IMR-90 (cell line): ENCODE data around the gene BAZ2B. TPM values are rescaled to one million over a fixed set of nuclear protein-coding genes. Genes with fewer than 3 reads are reported as not detected.

Experiments
- ATAC-seq: fragments of 200-7000 bp; cut with Tn5 transposase; 2 replicates; pipeline ENCODE4 v1.9.1; 2020; ENCODE audit warnings: low read depth, mild to moderate bottlenecking, moderate library complexity
- BruUV-seq: library from RNA; stranded (reverse); fragments of 400-500 nt; replicated peaks from 2 replicates; lab custom pipeline; 2021; lab: Mats Ljungman, UMichigan
- CTCF ChIA-PET: fragments of 300-600 bp; formaldehyde crosslinking; extraction: SDS; loops from one replicate; lab custom pipeline; 2021; ENCODE audit warnings: antibody characterized with exemption; lab: Yijun Ruan, JAX
- POLR2A ChIA-PET: fragments of 300-600 bp; sonication (Branson Sonifier 250); formaldehyde crosslinking; loops from one replicate; lab custom pipeline; 2022; ENCODE audit warnings: antibody characterized with exemption; ENCODE audit not compliant: unreplicated experiment; lab: Charles Lee
- DNase-seq: peaks from one replicate; pipeline ENCODE4 v3.0.0; 2013
- H2AFZ ChIP-seq: replicated peaks from 2 replicates; pipeline ENCODE3; 2013; ENCODE audit warnings: low read length, mild to moderate bottlenecking; ENCODE audit not compliant: poor library complexity
- H2AK5ac ChIP-seq: 2 replicates; pipeline ENCODE4 v1.6.1; 2013; ENCODE audit warnings: low read depth, low read length, inconsistent platforms
- H2AK9ac ChIP-seq: replicated peaks from 2 replicates; pipeline ENCODE3; 2013; ENCODE audit warnings: mild to moderate bottlenecking, low read depth, low read length, moderate library complexity; ENCODE audit not compliant: poor library complexity
- H2BK120ac ChIP-seq: 2 replicates; pipeline ENCODE4 v1.6.1; 2013; ENCODE audit warnings: low read depth, low read length, inconsistent platforms
- H2BK15ac ChIP-seq: 3 replicates; pipeline ENCODE4 v1.6.1; 2013; ENCODE audit warnings: low read depth, low read length, inconsistent platforms
- H2BK20ac ChIP-seq: 2 replicates; pipeline ENCODE4 v1.6.1; 2013; ENCODE audit warnings: low read depth, mild to moderate bottlenecking, inconsistent platforms, low read length, moderate library complexity
- H2BK5ac ChIP-seq: 2 replicates; pipeline ENCODE4 v1.6.1; 2013; ENCODE audit warnings: mild to moderate bottlenecking, low read depth, low read length, inconsistent platforms; ENCODE audit not compliant: poor library complexity, severe bottlenecking
- H3K14ac ChIP-seq: replicated peaks from 2 replicates; pipeline ENCODE4 v1.6.1; 2013; ENCODE audit warnings: low read depth, low read length, inconsistent platforms
- H3K18ac ChIP-seq: 2 replicates; pipeline ENCODE4 v1.6.1; 2013; ENCODE audit warnings: low read depth, low read length, control low read depth
- H3K23ac ChIP-seq: 2 replicates; pipeline ENCODE4 v1.6.1; 2013; ENCODE audit warnings: low read depth, low read length, inconsistent platforms
- H3K27ac ChIP-seq: 2 replicates; pipeline ENCODE4 v1.5.1; 2013; ENCODE audit warnings: mild to moderate bottlenecking, control low read depth, low read length; ENCODE audit not compliant: insufficient read depth
- H3K27me3 ChIP-seq: 2 replicates; pipeline ENCODE4 v1.6.1; 2013; ENCODE audit warnings: low read length; ENCODE audit not compliant: control insufficient read depth, insufficient read depth
- H3K36me3 ChIP-seq: 2 replicates; pipeline ENCODE4 v1.6.1; 2013; ENCODE audit warnings: low read length, mixed read lengths; ENCODE audit not compliant: control insufficient read depth, insufficient read depth
- H3K4ac ChIP-seq: 2 replicates; pipeline ENCODE4 v1.6.1; 2013; ENCODE audit warnings: low read depth, low read length, inconsistent platforms
- H3K4me1 ChIP-seq: 2 replicates; pipeline ENCODE4 v1.6.1; 2013; ENCODE audit warnings: low read length, mixed read lengths; ENCODE audit not compliant: control insufficient read depth, insufficient read depth
- H3K4me2 ChIP-seq: 2 replicates; pipeline ENCODE4 v1.6.1; 2013; ENCODE audit warnings: low read depth, mild to moderate bottlenecking, control low read depth, low read length, moderate library complexity
- H3K4me3 ChIP-seq: 2 replicates; pipeline ENCODE4 v1.5.1; 2013; ENCODE audit warnings: low read depth, mild to moderate bottlenecking, control low read depth, low read length, moderate library complexity; ENCODE audit not compliant: insufficient read depth
- H3K56ac ChIP-seq: 2 replicates; pipeline ENCODE4 v1.6.1; 2013; ENCODE audit warnings: low read length, inconsistent platforms; ENCODE audit not compliant: insufficient read depth; ENCODE audit errors: extremely low read depth
- H3K79me1 ChIP-seq, 2 experiments: 2 replicates each; pipeline ENCODE4 v1.6.1; 2013; ENCODE audit warnings: low read length in 2 of 2, inconsistent platforms in 1 of 2, low read depth in 1 of 2
- H3K9ac ChIP-seq: 2 replicates; pipeline ENCODE4 v1.6.1; 2013; ENCODE audit warnings: low read depth, low read length, control low read depth
- H3K9me1 ChIP-seq: 2 replicates; pipeline ENCODE4 v1.6.1; 2013; ENCODE audit warnings: low read length, inconsistent platforms; ENCODE audit not compliant: insufficient read depth
- H3K9me3 ChIP-seq: 2 replicates; pipeline ENCODE4 v1.6.1; 2013; ENCODE audit warnings: low read length; ENCODE audit not compliant: control insufficient read depth, insufficient read depth
- H4K20me1 ChIP-seq: 2 replicates; pipeline ENCODE4 v1.6.1; 2013; ENCODE audit warnings: low read length, inconsistent platforms; ENCODE audit not compliant: insufficient read depth
- H4K5ac ChIP-seq: 2 replicates; pipeline ENCODE4 v1.6.1; 2013; ENCODE audit warnings: mild to moderate bottlenecking, low read depth, low read length, control low read depth
- H4K8ac ChIP-seq, 2 experiments: 2 replicates each; pipeline ENCODE4 v1.6.1; 2013; ENCODE audit warnings: low read depth in 2 of 2, low read length in 2 of 2, control low read depth in 1 of 2, inconsistent platforms in 1 of 2
- H4K91ac ChIP-seq: 2 replicates; pipeline ENCODE4 v1.6.1; 2013; ENCODE audit warnings: low read depth, low read length, inconsistent platforms; ENCODE audit not compliant: insufficient read depth
- BHLHE40 ChIP-seq: fragments of 150-350 bp; IDR thresholded peaks from 2 replicates; pipeline ENCODE4 v1.6.1; 2016; ENCODE audit warnings: mild to moderate bottlenecking, low read depth, low read length
- CEBPB ChIP-seq: IDR thresholded peaks from 2 replicates; pipeline ENCODE4 v1.6.1; 2012; ENCODE audit warnings: low read depth, low read length, improper control_type of control experiment
- CHD1 ChIP-seq: IDR thresholded peaks from 2 replicates; pipeline ENCODE4 v1.6.1; 2012; ENCODE audit warnings: low read depth, low read length, improper control_type of control experiment
- CTCF ChIP-seq: conservative IDR thresholded peaks from 2 replicates; pipeline ENCODE4 v1.5.1; 2012; ENCODE audit warnings: mild to moderate bottlenecking, low read depth, low read length, improper control_type of control experiment
- FOS ChIP-seq: fragments of 150-350 bp; IDR thresholded peaks from 2 replicates; pipeline ENCODE4 v1.6.1; 2016; ENCODE audit warnings: low read depth, low read length
- MAFK ChIP-seq: IDR thresholded peaks from 2 replicates; pipeline ENCODE4 v1.6.1; 2012; ENCODE audit warnings: low read depth, low read length, improper control_type of control experiment
- MAZ ChIP-seq: IDR thresholded peaks from 2 replicates; pipeline ENCODE4 v1.6.1; 2012; ENCODE audit warnings: low read depth, mild to moderate bottlenecking, low read length, improper control_type of control experiment, moderate library complexity, borderline replicate concordance
- MXI1 ChIP-seq: IDR thresholded peaks from 2 replicates; pipeline ENCODE4 v1.6.1; 2012; ENCODE audit warnings: low read depth, mild to moderate bottlenecking, low read length, moderate library complexity, borderline replicate concordance
- NFE2L2 ChIP-seq: fragments of 150-350 bp; IDR thresholded peaks from 2 replicates; pipeline ENCODE4 v1.6.1; 2016; ENCODE audit warnings: low read depth, mild to moderate bottlenecking, low read length
- POLR2A ChIP-seq: IDR thresholded peaks from 2 replicates; pipeline ENCODE4 v1.6.1; 2012; ENCODE audit warnings: mild to moderate bottlenecking, low read depth, low read length
- RAD21 ChIP-seq: IDR thresholded peaks from 2 replicates; pipeline ENCODE4 v1.6.1; 2012; ENCODE audit warnings: low read length, improper control_type of control experiment
- RCOR1 ChIP-seq: IDR thresholded peaks from 2 replicates; pipeline ENCODE4 v1.6.1; 2012; ENCODE audit warnings: mild to moderate bottlenecking, low read length, improper control_type of control experiment; ENCODE audit not compliant: insufficient replicate concordance
- RFX5 ChIP-seq: IDR thresholded peaks from 2 replicates; pipeline ENCODE4 v1.8.0; 2012; ENCODE audit warnings: low read depth, mild to moderate bottlenecking, low read length, moderate library complexity
- SMC3 ChIP-seq: fragments of 150-350 bp; IDR thresholded peaks from 2 replicates; pipeline ENCODE4 v1.6.1; 2016; ENCODE audit warnings: low read depth, mild to moderate bottlenecking, antibody characterized with exemption, low read length, moderate library complexity
- WGBS, 2 experiments: methylation state at CpG; one replicate each; pipeline versions ENCODE4 v1.1.5 to v1.1.7; 2013; ENCODE audit warnings: missing lambda C conversion rate in 2 of 2; ENCODE audit not compliant: insufficient read length in 1 of 2; ENCODE audit errors: extremely low coverage in 2 of 2; 5-methylcytosine and 5-hydroxymethylcytosine counted together
- dilution Hi-C: fragments of 300-500 bp; cut with HindIII; formaldehyde crosslinking; loops from one replicate; pipeline ENCODE4 v1.14.3; 2018; ENCODE audit warnings: low sequenced_read_pairs; ENCODE audit not compliant: unreplicated experiment
- in situ Hi-C: fragments of 300-500 bp; cut with MboI; formaldehyde crosslinking; loops from 3 replicates; pipeline ENCODE4 v1.14.3; 2019; ENCODE audit warnings: low sequenced_read_pairs, inconsistent platforms, mixed read lengths
- intact Hi-C: fragments of 100-400 bp; cut with micrococcal nuclease; formaldehyde crosslinking; loops from 2 replicates; pipeline ENCODE4 v1.10.0; 2022
- polyA plus RNA-seq, 3 experiments: library from polyadenylated mRNA; depleted of rRNA; stranded (reverse); fragments of >200 nt; gene quantifications; 2 replicates each; pipeline ENCODE4 v1.2.3, GENCODE V29; 2012; ENCODE audit warnings: low replicate concordance in 1 of 3
- total RNA-seq: library from RNA; depleted of rRNA; stranded (reverse); fragments of >200 nt; gene quantifications from 2 replicates; pipeline ENCODE4 v1.2.3, GENCODE V29; 2012
- TF ChIP-seq, protein P1 (sequence below): fragments of 150-350 bp; IDR thresholded peaks from 2 replicates; pipeline ENCODE4 v1.6.1; 2017; ENCODE audit warnings: mild to moderate bottlenecking, antibody characterized with exemption, low read length, low read depth
- TF ChIP-seq, protein P2 (sequence below): fragments of 150-350 bp; IDR thresholded peaks from 2 replicates; pipeline ENCODE4 v1.6.1; 2016; ENCODE audit warnings: low read depth, mild to moderate bottlenecking, low read length, moderate library complexity, borderline replicate concordance

The BAZ2B gene
- total and polyA plus RNA-seq, 2 of the 4 experiments (the other 2 are of a cell fraction), result 8.9 to 42.1 TPM

DNA sequence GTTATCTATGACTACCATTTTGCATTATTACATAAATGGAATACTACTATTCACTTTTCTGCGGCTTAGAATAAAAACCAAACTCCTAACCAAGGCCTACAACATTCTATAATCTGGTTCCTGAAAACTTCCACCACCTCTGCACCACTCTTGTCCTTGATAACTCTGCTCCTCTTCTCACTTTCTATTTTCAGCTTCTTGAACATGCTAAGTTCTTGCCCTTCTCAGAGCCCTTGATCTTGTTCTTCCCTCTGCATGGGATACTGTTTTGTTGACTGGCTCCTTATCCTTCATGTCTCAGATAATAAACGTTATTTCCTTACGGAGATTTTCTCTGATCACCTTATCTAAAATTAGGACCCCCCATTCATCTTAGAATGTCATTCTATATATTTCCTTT lies 264.4 kb downstream of the BAZ2B start:
- CTCF ChIA-PET, result no interaction called here

More for the DNA sequence above, 264.4 kb downstream of the BAZ2B start:
- TF ChIP-seq, protein P1, sequence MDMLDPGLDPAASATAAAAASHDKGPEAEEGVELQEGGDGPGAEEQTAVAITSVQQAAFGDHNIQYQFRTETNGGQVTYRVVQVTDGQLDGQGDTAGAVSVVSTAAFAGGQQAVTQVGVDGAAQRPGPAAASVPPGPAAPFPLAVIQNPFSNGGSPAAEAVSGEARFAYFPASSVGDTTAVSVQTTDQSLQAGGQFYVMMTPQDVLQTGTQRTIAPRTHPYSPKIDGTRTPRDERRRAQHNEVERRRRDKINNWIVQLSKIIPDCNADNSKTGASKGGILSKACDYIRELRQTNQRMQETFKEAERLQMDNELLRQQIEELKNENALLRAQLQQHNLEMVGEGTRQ, result no peak
- TF ChIP-seq FOS, result no peak
- no peak for TF ChIP-seq MXI1
- TF ChIP-seq CTCF, result no peak
- TF ChIP-seq SMC3, result no peak
- TF ChIP-seq BHLHE40, result no peak
- TF ChIP-seq MAFK, result no peak
- no peak for TF ChIP-seq MAZ
- no peak for TF ChIP-seq RCOR1
- no peak for TF ChIP-seq POLR2A
- no peak for TF ChIP-seq CHD1
- TF ChIP-seq CEBPB, result no peak
- TF ChIP-seq, protein P2, sequence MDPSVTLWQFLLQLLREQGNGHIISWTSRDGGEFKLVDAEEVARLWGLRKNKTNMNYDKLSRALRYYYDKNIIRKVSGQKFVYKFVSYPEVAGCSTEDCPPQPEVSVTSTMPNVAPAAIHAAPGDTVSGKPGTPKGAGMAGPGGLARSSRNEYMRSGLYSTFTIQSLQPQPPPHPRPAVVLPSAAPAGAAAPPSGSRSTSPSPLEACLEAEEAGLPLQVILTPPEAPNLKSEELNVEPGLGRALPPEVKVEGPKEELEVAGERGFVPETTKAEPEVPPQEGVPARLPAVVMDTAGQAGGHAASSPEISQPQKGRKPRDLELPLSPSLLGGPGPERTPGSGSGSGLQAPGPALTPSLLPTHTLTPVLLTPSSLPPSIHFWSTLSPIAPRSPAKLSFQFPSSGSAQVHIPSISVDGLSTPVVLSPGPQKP, result no peak
- TF ChIP-seq RAD21, result no peak
- no peak for TF ChIP-seq RFX5
- TF ChIP-seq NFE2L2, result no peak
- Histone ChIP-seq H4K5ac (no peak overlapping the region), H3K4me1 (no peaks in the 10 kb centered on the region), H2BK15ac (no peak overlapping the region), H2AFZ (no peak overlapping the region), H3K9me1 (0 out of 2 replicates have a peak, but pooled peaks cover 4% of the 10 kb centered on the region), H2AK9ac (no peak overlapping the region), H4K91ac (no peak overlapping the region), H3K18ac (no peak overlapping the region), H3K79me1 (no peaks in the 10 kb centered on the region), H3K9ac (no peak overlapping the region), H3K4ac (no peak overlapping the region), H3K27ac (no peak overlapping the region), H4K20me1 (no peaks in the 10 kb centered on the region), H3K27me3 (no peaks in the 10 kb centered on the region), H3K9me3 (no peaks in the 10 kb centered on the region), H3K4me3 (no peak overlapping the region), H4K8ac (no peak overlapping the region), H3K56ac (no peak overlapping the region), H2BK120ac (no peak overlapping the region), H3K14ac (no peak overlapping the region), H2BK20ac (no peak overlapping the region), H3K4me2 (no peak overlapping the region), H2BK5ac (no peak overlapping the region), H3K23ac (no peak overlapping the region), H2AK5ac (no peak overlapping the region), H3K36me3 (peaks cover 29% of the 10 kb centered on the region)
- ATAC-seq (no peak), DNase-seq (no peak)
- dilution Hi-C loops, result no loop called here
- in situ Hi-C loops, result no loop called here
- 100% methylated on average over 1 of the region's 3 CpGs; no CpG with 5 or more reads in 1 of the 2 experiments for WGBS, 2 experiments
- POLR2A ChIA-PET, result no interaction called here
- BruUV-seq, result no TSS peak
- intact Hi-C loops, result no loop called here
